H9 (cell line): ENCODE data around the gene KANK4. TPM values are rescaled to one million over a fixed set of nuclear protein-coding genes. Genes with fewer than 3 reads are reported as not detected.

Experiments used
- DNase-seq: peaks from one replicate; pipeline ENCODE4 v3.0.0-alpha.2; 2017
- H2AFZ ChIP-seq: one replicate; pipeline ENCODE4 v1.6.1; 2013; ENCODE audit warnings: mild to moderate bottlenecking, low read length, control low read depth, moderate library complexity
- H2AK5ac ChIP-seq: 2 replicates; pipeline ENCODE4 v1.6.1; 2013; ENCODE audit warnings: low read length, control low read depth, mixed read lengths; ENCODE audit not compliant: insufficient read length
- H2BK120ac ChIP-seq: one replicate; pipeline ENCODE4 v1.6.1; 2013; ENCODE audit warnings: low read depth, mild to moderate bottlenecking, low read length, control low read depth, inconsistent platforms; ENCODE audit not compliant: poor library complexity, severe bottlenecking
- H2BK12ac ChIP-seq: 2 replicates; pipeline ENCODE4 v1.6.1; 2013; ENCODE audit warnings: low read length, control low read depth, mixed read lengths, low read depth; ENCODE audit not compliant: insufficient read length
- H2BK15ac ChIP-seq: 2 replicates; pipeline ENCODE4 v1.6.1; 2013; ENCODE audit warnings: low read depth, low read length, control low read depth
- H2BK20ac ChIP-seq: one replicate; pipeline ENCODE4 v1.6.1; 2013; ENCODE audit warnings: low read depth, mild to moderate bottlenecking, low read length, control low read depth, inconsistent platforms; ENCODE audit not compliant: poor library complexity, severe bottlenecking
- H2BK5ac ChIP-seq: 2 replicates; pipeline ENCODE4 v1.6.1; 2013; ENCODE audit warnings: low read length, control low read depth, mixed read lengths; ENCODE audit not compliant: insufficient read length
- H3K14ac ChIP-seq: 2 replicates; pipeline ENCODE4 v1.6.1; 2013; ENCODE audit warnings: low read length, control low read depth; ENCODE audit not compliant: insufficient read depth
- H3K18ac ChIP-seq: 2 replicates; pipeline ENCODE4 v1.6.1; 2013; ENCODE audit warnings: low read depth, mild to moderate bottlenecking, mixed read lengths, low read length, control low read depth; ENCODE audit not compliant: insufficient read length
- H3K23ac ChIP-seq: 2 replicates; pipeline ENCODE4 v1.6.1; 2013; ENCODE audit warnings: low read length, control low read depth, mixed read lengths, low read depth; ENCODE audit not compliant: insufficient read length
- H3K23me2 ChIP-seq: 2 replicates; pipeline ENCODE4 v1.6.1; 2013; ENCODE audit warnings: low read depth, mild to moderate bottlenecking, mixed read lengths, low read length, control low read depth; ENCODE audit not compliant: insufficient read length, poor library complexity, severe bottlenecking
- H3K27ac ChIP-seq: 2 replicates; pipeline ENCODE4 v1.5.1; 2013; ENCODE audit warnings: low read length, control low read depth, mixed read lengths, low read depth; ENCODE audit not compliant: insufficient read length
- H3K27me3 ChIP-seq: 2 replicates; pipeline ENCODE4 v1.6.1; 2013; ENCODE audit warnings: low read length, control low read depth, inconsistent platforms; ENCODE audit not compliant: insufficient read depth
- H3K4ac ChIP-seq: 2 replicates; pipeline ENCODE4 v1.6.1; 2013; ENCODE audit warnings: low read depth, mild to moderate bottlenecking, control low read depth, inconsistent platforms, low read length, moderate library complexity
- H3K4me1 ChIP-seq: 2 replicates; pipeline ENCODE4 v1.6.1; 2013; ENCODE audit warnings: low read length, control low read depth, inconsistent platforms; ENCODE audit not compliant: insufficient read depth
- H3K4me2 ChIP-seq: 2 replicates; pipeline ENCODE4 v1.6.1; 2013; ENCODE audit warnings: low read length, control low read depth, mixed read lengths; ENCODE audit not compliant: insufficient read length, insufficient read depth
- H3K56ac ChIP-seq: 2 replicates; pipeline ENCODE4 v1.6.1; 2013; ENCODE audit warnings: low read depth, mild to moderate bottlenecking, mixed read lengths, low read length, control low read depth; ENCODE audit not compliant: insufficient read length
- H3K79me1 ChIP-seq: 2 replicates; pipeline ENCODE4 v1.6.1; 2013; ENCODE audit warnings: low read depth, mild to moderate bottlenecking, moderate library complexity, low read length, control low read depth, inconsistent platforms; ENCODE audit not compliant: insufficient read depth, poor library complexity, severe bottlenecking
- H3K79me2 ChIP-seq: 2 replicates; pipeline ENCODE4 v1.6.1; 2013; ENCODE audit warnings: low read length, control low read depth, inconsistent platforms; ENCODE audit not compliant: insufficient read depth
- H3K9ac ChIP-seq: 2 replicates; pipeline ENCODE4 v1.6.1; 2013; ENCODE audit warnings: low read length, control low read depth, mixed read lengths; ENCODE audit not compliant: insufficient read length; ENCODE audit errors: extremely low read depth
- H3K9me3 ChIP-seq: one replicate; pipeline ENCODE4 v1.6.1; 2013; ENCODE audit warnings: low read depth, low read length, inconsistent platforms; ENCODE audit not compliant: control insufficient read depth
- H3T11ph ChIP-seq: one replicate; pipeline ENCODE4 v1.6.1; 2013; ENCODE audit warnings: mild to moderate bottlenecking, low read length, control low read depth, inconsistent platforms
- H4K20me1 ChIP-seq: one replicate; pipeline ENCODE4 v1.6.1; 2013; ENCODE audit not compliant: control insufficient read depth, insufficient read length, insufficient read depth
- H4K5ac ChIP-seq: 2 replicates; pipeline ENCODE4 v1.6.1; 2013; ENCODE audit warnings: low read depth, mild to moderate bottlenecking, mixed read lengths, low read length, control low read depth; ENCODE audit not compliant: insufficient read length
- H4K8ac ChIP-seq: replicated peaks from 2 replicates; pipeline ENCODE4 v1.6.1; 2013; ENCODE audit warnings: low read length, control low read depth, mixed read lengths, low read depth; ENCODE audit not compliant: insufficient read length
- H4K91ac ChIP-seq: 2 replicates; pipeline ENCODE4 v1.6.1; 2013; ENCODE audit warnings: low read depth, mild to moderate bottlenecking, moderate library complexity, mixed read lengths, low read length, control low read depth; ENCODE audit not compliant: insufficient read length
- H3K27ac Mint-ChIP-seq, 3 experiments: 2 replicates in 2 of 3; 3 replicates in 1 of 3; pipeline ENCODE4 v1.8.0; 2020 to 2021; ENCODE audit warnings: mixed read lengths in 3 of 3, mild to moderate bottlenecking in 1 of 3, moderate library complexity in 1 of 3
- H3K27me3 Mint-ChIP-seq: 2 replicates; pipeline ENCODE4 v1.8.0; 2021; ENCODE audit warnings: low read depth, mild to moderate bottlenecking, moderate library complexity, mixed read lengths
- H3K36me3 Mint-ChIP-seq, 3 experiments: 2 replicates in 2 of 3; 3 replicates in 1 of 3; pipeline ENCODE4 v1.8.0; 2020 to 2021; ENCODE audit warnings: low read depth in 3 of 3, mixed read lengths in 3 of 3; ENCODE audit not compliant: insufficient read depth in 1 of 3
- H3K4me1 Mint-ChIP-seq, 2 experiments: 2 replicates each; pipeline ENCODE4 v1.8.0; 2020; ENCODE audit warnings: mixed read lengths in 2 of 2
- H3K4me3 Mint-ChIP-seq, 2 experiments: 2 replicates in 1 of 2; 3 replicates in 1 of 2; pipeline ENCODE4 v1.8.0; 2020 to 2021; ENCODE audit warnings: mild to moderate bottlenecking in 2 of 2, mixed read lengths in 2 of 2, moderate library complexity in 1 of 2
- H3K9me3 Mint-ChIP-seq, 2 experiments: 2 replicates in 1 of 2; 3 replicates in 1 of 2; pipeline ENCODE4 v1.8.0; 2020; ENCODE audit warnings: mild to moderate bottlenecking in 2 of 2, mixed read lengths in 2 of 2, moderate library complexity in 1 of 2
- WGBS: extraction: QIAGEN DNeasy Blood & Tissue Kit; methylation state at CpG from one replicate; pipeline ENCODE4 v1.1.7; 2013; ENCODE audit warnings: missing lambda C conversion rate, low lambda C conversion rate, mixed read lengths; ENCODE audit not compliant: insufficient read length; ENCODE audit errors: extremely low coverage; 5-methylcytosine and 5-hydroxymethylcytosine counted together
- total RNA-seq: library from RNA; stranded (reverse); gene quantifications from 2 replicates; pipeline ENCODE4 v1.2.1, GENCODE V29; 2021
- TF ChIP-seq, protein P1 (sequence below): fragments of 200-600 bp; sonication (generic); conservative IDR thresholded peaks from 3 replicates; pipeline ENCODE4 v1.8.0; 2021; ENCODE audit warnings: antibody characterized with exemption, mild to moderate bottlenecking

KANK4 gene
- total RNA-seq, 1 experiment from 2014 or later: 0.15 TPM

DNA sequence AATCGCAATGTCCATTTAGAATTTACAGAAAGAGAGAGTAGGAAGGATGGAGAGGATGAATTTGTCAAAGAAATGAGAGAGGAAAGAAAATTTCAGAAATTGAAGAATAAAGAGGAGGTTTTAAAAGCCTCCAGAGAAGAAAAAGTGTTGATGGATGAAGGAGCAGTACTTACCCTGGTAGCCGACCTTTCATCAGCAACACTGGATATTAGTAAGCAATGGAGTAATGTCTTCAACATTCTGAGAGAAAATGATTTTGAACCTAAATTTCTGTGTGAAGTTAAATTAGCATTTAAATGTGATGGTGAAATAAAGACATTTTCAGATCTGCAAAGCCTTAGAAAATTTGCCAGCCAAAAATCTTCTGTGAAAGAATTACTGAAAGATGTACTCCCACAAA is 112.0 kb downstream of the KANK4 start:
- no peak overlapping the region for H3K18ac ChIP-seq
- H2BK15ac ChIP-seq: no peak overlapping the region
- no peak overlapping the region for H2BK5ac ChIP-seq
- no peak overlapping the region for H3K4ac ChIP-seq
- no peak overlapping the region for H4K91ac ChIP-seq
- H3K23me2 ChIP-seq: no peaks in the 10 kb centered on the region
- H3K56ac ChIP-seq: no peak overlapping the region
- H3K27me3 ChIP-seq: no peaks in the 10 kb centered on the region
- no peak overlapping the region for H3K9ac ChIP-seq
- H3T11ph ChIP-seq: no peak overlapping the region
- no CpG with 5 or more reads among the region's 2 CpGs for WGBS
- H4K20me1 ChIP-seq: peaks cover 2% of the 10 kb centered on the region
- peaks cover 13% of the 10 kb centered on the region; the same call in 1 of the 2 replicates for H3K79me2 ChIP-seq
- no peak overlapping the region for H2AK5ac ChIP-seq
- peak overlapping the region in 1 of 3 experiments; percentile 7; a peak in 1 of 7 replicates for H3K27ac Mint-ChIP-seq
- no peak overlapping the region for H2BK12ac ChIP-seq
- peaks cover 7% of the 10 kb centered on the region for H3K79me1 ChIP-seq
- peaks cover 4 to 25% of the 10 kb centered on the region in 2 experiments for H3K4me1 Mint-ChIP-seq
- no peak overlapping the region for H3K23ac ChIP-seq
- H3K27me3 Mint-ChIP-seq: no peaks in the 10 kb centered on the region; the same call in 1 of the 2 replicates
- H4K5ac ChIP-seq: no peak overlapping the region
- no peaks in the 10 kb centered on the region; the same call in 1 of the 2 replicates for H3K4me1 ChIP-seq
- no peak overlapping the region for H3K27ac ChIP-seq
- no peak overlapping the region for H4K8ac ChIP-seq
- no peak overlapping the region for H2BK120ac ChIP-seq
- peaks cover 87 to 99% (median 95%) of the 10 kb centered on the region in 3 experiments for H3K36me3 Mint-ChIP-seq
- H3K4me3 Mint-ChIP-seq: no peak overlapping the region; a peak in 1 of 5 replicates
- no peak overlapping the region for H3K14ac ChIP-seq
- H2AFZ ChIP-seq: no peak overlapping the region
- H3K4me2 ChIP-seq: no peak overlapping the region
- TF ChIP-seq, protein P1, sequence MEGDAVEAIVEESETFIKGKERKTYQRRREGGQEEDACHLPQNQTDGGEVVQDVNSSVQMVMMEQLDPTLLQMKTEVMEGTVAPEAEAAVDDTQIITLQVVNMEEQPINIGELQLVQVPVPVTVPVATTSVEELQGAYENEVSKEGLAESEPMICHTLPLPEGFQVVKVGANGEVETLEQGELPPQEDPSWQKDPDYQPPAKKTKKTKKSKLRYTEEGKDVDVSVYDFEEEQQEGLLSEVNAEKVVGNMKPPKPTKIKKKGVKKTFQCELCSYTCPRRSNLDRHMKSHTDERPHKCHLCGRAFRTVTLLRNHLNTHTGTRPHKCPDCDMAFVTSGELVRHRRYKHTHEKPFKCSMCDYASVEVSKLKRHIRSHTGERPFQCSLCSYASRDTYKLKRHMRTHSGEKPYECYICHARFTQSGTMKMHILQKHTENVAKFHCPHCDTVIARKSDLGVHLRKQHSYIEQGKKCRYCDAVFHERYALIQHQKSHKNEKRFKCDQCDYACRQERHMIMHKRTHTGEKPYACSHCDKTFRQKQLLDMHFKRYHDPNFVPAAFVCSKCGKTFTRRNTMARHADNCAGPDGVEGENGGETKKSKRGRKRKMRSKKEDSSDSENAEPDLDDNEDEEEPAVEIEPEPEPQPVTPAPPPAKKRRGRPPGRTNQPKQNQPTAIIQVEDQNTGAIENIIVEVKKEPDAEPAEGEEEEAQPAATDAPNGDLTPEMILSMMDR: no peak
- H3K9me3 ChIP-seq: no peaks in the 10 kb centered on the region
- no peak overlapping the region for H2BK20ac ChIP-seq
- peaks cover 15 to 47% of the 10 kb centered on the region in 2 experiments; a peak in 4 of 5 replicates for H3K9me3 Mint-ChIP-seq
- no peak for DNase-seq
